CD4-positive, alpha-beta T cell treated with Interleukin-17A for 1 hour (primary cell): ENCODE results near the gene MYO9A.

Experiments
- DNase-seq: peaks from one replicate; pipeline ENCODE4 v3.0.0-alpha.2; 2020

The MYO9A gene

DNA sequence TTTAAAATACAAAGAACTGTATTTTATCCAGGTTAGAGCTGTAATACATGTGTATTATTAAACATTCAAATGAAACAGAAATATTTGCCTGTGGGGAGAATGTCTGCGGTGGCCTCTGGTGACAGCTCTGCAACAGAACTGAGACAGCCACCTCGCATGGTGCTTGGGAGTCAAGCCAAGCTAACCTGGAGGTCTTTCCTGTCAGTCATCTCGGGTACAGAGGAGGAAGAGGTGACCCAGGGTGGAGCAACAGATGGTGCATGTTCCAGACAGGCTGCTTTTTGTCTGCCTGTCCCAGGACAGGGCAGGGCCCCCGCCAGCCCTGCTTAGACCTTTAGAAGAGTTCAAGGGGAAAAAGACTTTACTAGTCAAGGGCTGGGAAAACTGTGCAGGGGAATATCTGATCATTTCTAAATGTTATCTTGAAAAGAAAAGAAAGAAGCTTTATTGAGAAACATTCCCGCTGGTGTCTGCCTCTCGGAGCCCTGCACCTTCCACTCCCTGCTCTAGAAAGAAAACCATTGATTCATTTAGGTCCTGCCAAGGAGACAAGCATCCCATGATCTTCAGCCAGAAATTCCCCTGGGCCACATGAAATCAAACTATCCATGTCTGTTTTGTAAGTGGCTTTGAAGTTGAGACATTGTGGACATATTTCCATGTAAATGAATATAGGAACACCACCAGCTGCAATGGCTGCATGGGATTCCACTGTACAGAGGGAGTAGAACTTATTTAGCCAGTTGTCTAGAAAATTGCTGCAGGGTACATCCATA, 313.1 kb downstream of the MYO9A start:
- no peak for DNase-seq

DNA sequence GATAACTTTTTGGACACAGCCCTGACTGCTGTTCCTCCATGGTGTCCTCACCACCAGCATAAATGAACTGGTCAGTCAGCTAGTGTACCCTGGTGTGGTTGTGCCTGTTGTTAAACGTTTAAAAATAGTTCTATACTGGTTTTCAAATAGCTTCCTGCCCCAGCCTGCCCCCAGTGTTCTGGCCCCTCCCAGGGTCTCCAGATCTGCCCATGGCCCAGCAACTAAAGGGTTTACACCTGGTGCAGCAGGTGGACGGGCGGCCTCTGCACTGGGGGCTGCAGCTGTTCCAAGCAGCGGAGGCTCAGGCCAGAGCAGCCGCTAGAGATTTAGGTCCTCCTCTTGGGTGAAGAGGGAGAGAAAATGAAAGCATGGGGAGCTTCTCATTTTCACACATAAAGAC, 313.7 kb downstream of the MYO9A start:
- DNase-seq = no peak

DNA sequence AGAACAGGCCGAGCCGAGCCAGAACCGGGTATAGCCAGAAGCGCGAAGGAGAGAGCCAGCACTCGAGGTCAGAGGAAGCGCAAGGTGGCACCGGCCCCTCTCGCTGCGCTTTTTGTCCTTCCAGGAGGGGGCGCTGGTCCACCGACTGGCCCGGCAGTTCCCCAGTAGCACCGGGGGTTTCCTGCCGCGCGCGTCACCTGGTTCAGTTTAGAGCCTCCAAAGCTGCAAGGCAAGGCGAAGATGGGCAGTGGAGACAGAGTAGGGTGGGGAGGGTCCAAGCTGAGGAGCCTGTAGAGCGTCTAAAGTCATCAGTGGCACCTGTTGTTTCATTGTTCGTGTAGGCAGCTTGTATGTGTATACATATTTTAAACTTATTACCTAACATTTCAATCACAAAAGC, 315.2 kb downstream of the MYO9A start:
- DNase-seq = no peak

DNA sequence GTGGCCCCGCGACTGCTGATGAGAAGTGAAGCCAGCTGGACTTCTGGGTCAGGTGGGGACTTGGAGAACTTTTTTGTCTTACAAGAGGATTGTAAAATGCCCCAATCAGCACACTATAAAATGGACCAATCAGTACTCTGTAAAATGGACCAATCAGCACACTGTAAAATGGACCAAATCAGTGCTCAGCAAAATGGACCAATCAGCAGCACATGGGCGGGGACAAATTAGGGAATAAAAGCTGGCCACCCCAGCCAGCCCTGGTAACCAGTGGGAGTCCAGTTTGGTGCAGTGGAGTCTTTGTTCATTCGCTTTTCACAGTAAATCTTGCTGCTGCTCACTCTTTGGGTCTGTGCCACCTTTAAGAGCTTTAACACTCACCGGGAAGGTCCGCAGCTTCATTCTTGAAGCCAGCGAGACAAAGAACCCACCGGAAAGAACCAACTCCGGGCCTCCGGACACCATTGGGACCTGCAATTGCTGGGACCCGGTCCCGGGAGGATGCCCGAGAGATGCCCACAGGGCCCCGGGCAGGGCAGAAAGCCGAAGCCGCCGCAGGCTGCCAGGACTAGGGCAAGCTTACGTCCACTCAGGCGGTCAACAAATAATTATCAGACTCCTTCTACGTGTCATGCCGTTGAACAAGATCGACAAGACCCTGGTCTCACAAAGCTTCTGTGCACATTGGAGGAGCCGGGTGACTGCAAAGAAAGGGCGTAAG, 315.9 kb downstream of the MYO9A start:
- DNase-seq = no peak

DNA sequence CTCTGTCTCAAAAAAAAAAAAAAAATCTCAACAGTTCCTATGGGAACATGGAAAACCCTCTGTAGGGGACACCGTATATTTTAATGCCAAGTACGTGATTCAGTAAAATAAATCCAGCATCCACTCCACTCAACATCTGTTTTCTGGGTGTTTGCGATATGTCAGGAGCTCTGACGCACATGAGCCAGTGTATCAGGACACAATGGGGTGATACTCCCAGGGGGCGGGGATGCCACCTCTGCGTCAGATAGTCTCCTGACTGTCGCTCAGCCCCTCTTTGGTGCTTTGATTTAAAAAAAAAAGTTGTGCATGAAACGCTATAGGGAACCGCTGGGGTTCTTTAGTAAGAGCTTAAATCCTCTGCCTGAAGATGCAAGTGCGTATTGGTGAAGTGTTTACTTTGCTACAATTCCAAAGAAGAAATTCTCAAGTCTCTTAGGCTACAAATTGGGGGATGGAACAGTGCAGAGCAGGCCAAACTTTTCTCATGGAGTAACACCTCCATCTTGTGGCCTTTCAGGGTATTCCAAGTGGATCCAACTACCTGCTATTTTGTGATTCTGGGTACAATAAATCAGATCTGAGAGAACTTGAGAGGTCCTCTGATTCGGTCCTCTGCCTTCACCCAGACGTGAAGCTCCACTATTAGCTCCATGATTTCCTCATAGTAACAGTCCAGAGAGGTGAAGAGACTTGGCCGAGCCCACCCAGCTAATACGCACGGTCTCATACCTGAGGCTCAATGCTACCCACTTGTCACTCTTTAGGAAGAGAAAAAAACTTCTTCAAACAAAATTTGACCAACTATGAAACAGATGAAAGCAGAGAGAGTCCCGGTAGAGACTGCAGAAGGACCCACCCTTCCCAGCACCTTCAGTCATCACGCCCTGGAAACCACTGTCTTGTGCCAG, 316.9 kb downstream of the MYO9A start:
- peak; percentile 10 for DNase-seq

DNA sequence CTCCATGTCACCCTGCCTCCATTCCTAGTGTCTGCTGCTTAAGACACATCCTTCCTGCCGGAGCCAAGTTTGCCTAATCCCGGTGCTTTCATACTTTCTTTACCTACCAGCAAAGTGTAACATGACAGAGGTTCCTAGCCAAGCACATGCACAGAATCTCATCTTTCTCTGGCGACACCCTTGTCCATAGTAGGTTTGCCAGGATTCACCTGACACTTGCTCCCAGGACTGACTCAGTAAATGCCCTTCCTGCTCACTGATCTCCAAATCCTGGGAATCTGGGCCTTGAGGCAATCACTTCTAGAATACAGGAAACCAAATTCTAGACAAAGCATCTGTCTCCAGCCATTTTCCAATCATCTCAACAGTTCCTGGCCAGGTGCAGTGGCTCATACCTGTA, 317.8 kb downstream of the MYO9A start:
- no peak for DNase-seq

DNA sequence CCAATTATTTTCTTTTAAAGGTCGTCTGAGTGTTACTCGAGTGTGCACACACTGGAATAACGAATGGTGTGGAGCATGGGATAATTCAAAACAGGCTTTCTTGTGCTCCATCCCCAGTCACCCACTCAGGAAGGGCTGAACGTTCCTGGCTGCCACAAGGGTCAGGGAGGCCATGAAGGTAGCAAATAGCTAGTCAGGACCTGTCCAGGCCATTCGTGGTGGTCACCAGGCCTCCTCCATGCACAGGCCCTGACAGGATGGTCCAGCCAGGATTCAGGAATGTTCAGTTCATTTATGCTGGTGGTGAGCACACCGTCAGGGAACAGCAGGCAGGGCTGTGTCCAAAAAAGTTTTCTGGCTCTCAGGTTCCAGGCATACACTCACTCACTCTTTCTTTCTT, 319.3 kb downstream of the MYO9A start:
- DNase-seq = no peak

DNA sequence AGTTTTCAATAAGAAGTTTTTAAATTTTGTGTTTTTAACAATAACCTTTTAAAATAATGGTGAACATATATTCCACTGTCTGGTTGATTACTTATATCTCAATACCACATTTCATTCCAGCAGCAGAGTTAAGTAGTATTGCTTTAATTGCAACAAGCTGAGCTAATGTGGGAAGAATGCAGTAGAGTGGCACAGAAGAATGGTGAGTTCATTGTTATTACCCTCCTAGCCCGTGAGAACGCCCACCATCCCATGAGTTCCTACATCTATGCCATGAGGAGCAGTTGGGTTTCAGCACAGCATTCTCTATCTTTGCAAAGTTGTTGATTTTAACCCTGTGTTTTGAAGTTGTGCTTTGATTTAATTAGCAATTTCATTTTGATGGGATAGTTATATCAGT, 325.4 kb downstream of the MYO9A start:
- no peak for DNase-seq

DNA sequence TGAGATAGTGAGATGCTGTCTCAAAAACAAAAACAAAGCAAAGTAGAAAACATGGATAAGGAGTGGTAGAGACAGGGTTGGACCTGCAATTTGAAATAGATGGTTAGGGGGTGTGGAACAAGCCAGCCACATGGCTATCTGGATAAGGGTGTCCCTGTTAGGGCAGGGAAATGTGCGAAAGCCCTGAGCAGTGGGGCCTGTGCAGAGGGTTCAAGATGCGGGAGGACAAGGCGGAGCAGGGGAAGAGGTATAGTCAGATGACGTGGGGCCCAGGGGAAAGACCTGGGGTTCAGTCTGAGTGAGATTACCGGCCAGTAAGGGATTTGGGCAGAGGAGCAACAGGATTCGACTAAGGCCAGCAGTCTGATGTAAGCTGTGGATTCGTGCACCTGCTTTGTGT, 326.0 kb downstream of the MYO9A start:
- DNase-seq = no peak

DNA sequence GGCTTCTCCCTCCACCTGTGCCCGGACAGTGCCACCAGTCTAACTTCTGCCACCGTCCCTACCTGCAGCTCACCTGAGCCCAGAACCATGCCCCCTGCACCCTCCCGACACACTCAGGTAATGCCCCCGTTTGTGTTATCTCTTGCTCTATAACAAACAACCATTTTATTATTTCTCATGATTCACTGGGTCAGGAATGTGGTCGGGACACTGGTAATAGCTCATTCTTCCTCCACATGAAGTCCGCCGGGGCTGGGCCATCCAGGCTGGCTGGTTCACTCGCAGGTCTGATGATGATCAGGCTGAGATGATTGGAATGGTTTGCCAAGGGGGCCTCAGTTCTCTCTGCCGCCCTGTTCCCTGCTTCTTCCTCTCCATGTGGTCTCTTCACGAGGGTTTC, 327.9 kb downstream of the MYO9A start:
- no peak for DNase-seq

DNA sequence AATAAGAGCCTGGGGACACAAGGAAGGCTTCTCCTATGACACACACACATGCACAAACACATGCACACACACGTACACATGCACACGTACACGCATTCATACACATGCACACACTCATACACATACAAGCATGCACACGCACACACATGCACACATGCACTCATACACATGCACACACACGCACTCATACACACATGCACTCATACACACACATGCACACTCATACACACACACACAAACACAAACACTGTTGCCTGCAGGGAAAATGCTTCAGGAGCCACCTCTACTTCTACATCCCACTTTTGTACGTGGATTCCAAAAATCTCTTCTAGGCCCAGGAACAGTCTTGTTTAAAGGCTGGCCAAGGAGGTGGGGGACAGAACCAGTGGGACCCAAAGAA, 328.3 kb downstream of the MYO9A start:
- DNase-seq = no peak

DNA sequence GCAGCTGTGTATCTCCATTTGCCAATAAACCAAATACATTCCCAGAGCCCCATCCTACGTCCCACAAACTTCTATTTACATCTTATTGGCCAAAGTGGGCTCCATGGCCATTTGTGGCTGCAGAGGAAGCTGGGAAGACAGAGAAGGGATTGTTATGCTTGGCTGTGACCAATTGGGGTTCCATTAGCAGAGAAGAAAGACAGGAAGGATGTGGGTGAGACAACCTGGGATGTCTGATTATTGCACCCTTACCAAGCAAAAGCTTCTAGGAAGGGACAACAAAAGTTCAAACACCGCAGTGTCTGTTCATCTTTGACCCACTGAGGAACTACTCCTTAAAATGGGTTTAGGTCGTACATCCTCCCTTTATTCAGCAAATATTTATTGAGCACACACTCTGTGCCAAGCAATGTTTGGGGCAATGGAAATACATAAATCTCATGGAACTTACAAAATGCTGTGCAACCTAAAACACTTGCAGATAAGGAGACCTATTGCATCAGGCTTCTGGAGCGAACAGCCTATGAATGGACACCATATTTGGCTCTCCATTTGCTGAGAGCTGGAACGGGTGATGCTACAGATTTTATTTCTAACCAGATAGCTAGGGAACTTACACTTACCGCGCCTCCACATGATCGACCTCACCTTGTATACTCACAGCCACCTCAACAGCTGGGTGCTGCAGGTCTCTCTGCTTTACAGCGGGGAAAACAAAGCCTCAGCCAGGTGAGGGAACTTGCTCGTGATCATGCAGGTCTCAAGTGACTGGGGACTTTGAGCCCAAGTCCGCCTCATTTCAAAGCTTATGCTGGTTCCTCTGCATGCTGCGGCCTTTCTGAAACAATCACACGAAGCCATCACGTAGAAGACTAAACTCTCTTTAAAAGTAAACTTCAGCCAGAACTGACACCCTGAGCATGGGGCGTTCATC, 329.0 kb downstream of the MYO9A start:
- no peak for DNase-seq

DNA sequence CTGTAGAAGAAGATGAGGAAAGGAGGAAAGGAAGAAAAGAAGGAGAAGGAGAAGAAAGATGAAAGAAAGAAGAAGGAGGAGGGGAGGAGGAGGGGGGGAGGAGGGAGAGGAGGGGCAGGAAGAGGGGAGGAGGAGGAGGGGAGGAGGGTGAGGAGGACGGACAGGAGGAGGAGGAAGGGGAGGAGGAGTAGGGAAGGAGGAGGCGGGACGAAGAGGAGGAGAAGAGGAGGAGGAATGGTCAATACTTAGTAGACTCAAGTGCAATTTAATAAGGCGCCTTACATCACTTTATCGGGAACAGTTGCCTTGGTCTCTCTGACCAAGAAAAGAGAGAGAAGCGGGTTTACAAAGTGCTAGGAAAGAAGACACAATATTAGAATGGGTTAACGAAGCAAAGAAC, 331.3 kb downstream of the MYO9A start:
- no peak for DNase-seq

DNA sequence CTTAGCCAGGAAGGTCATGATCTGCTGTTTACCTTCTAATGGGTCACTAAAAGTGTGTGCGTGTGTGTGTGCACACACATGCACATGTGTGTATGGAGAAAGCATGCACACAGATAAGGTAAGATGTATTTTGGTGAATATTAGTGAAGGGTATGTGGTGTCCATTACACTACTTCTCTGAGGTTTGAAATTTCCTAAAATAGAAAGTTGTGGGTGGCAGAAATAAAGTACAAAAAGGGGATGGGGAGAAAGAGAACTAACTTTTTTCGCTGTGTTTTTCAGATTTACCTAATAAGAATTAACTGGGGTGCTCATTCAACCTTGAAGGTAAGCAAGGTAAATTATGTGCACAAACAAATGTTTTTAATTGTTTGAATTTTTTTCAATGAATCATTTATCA, 332.0 kb downstream of the MYO9A start:
- no peak for DNase-seq

DNA sequence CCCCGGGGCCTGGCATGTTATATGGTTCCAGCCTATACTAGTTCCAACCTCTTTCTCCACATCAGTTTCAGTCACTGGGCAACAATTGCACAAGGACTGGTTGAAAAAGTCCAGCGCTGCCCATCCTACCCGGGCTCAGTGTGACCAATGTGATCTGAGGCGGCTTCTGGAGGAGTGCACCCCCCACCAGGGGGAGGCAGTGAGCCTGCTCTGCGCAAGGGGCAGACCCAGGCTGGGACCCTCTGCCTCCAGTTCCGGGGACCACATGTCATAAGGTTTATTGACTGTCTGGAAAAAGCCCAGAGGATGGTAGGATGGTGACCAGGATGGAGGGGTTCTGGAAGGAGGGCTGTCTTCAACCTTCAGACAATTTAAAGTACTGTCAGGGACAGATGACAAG, 333.2 kb downstream of the MYO9A start:
- no peak for DNase-seq

DNA sequence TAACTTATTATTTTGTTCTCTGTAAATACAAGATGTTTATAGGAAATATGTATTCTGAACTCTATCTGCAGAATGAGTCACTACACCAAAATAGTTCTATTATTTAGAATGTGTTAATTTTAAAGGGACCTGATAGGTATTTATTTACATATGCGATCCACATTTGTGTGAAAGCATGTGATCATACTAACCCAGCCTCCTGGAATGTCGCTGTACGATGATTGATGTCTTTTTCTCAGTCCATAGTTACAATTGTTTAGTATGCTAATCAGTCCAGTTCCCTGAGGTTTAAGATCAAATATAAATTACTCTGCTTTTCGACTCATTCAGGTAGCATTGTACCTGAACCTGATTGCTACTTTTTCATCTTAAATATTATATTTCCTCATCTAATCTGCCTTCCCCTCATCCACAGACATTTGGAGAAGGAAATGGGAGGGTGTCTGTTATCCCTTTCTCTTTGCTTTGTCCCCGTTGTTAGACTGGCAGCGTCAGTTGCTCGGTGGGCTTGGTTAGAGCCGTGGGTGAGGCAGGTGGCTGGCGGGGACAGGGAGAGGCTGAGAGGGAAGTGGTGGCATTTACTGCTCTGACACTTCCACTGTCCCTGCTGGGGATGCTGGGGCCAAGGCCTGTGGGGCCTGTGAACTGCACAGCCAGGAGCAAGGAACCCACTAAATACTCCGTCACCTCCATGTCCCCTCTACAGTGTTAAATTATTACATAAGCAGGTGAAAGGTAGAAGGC, 335.4 kb downstream of the MYO9A start:
- no peak for DNase-seq

DNA sequence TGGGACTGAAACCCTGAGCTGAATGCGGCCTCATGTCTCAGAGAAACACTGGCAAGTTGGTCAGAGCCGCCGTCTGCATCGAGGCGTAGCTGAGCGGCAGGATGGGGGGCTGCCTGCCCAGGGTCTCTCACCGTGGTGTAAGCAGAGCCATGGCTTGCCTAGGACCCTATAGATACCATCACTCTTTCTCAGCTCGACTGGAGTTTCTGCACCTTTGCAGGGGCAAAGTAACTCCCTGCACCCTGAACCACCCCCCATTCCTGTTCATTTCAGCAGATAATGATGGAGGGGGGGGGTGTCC, 336.0 kb downstream of the MYO9A start:
- DNase-seq = no peak

DNA sequence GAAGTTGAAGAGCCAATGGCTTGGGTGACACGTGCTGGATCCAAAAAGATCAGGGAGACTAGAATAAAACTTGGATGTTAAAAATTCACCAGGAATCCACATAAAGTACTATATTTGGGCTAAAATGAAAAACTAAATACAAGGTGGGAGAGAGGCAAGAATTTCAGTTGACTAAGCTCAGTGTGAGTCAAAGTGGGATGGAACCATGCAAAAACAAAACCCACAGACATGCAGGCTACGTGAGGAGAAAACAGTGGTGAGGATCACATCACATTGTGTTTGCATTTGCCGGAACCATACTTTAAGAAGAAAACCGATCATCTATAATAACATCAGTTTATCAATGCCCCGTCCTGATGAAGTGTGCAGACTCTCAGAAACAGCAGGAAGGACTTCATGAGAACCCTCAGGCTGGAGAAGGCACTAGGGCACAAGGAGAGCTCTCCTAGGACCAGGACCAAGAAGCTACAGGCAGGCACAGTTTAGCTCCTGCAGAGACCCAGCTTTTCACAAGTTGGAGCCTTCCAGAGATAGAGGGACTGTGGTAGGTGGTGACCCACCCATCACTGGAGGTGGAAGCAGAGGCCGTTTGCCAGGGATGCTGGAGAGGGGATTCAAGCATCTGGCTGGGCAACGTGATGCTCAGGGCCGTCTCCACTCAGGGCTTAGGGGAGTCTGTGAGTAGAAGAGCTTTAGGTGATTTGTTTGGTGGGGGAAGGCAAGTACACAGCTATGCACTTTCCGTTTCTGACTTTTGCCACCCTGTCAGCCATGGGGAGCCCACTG, 336.6 kb downstream of the MYO9A start:
- DNase-seq = no peak

DNA sequence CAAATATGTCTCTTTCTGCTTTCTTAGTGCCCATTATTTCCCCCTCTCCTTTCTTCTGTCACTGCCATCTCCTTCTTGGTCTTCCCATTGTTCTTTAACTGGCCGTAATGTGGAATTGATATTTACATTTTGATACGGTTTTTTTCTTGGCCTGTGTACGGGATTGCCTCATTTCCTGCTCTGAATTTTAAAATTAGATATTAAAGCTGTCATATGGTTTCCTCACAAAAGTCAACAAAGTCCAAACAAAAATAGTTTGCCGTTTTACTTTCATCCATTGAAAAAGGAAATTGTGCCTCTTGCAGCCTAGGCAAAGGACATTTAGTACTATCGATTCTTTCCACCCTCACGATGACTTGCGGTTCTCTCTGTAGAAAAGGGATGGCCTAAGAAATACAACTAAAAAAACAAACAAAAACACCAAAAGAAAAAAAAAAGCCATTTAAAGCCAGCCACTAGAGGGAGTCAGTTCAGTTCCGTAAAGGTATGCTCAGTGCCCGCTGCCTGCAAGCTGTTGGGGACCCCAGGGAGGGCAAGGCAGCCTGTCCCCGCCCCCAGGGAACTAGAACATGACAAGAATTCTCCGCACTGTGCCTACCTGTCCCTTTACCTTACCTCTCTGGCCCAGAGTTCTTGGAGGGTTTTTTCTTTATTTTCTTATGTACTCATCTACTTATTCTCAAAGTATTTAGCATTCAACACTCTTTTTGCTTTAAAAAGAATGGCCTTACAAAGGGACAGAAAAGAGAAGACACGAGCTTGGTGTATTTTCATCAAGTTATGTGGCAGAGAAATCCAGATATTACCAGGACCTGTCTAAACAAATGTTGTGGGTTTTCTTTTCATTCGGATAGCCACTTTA, 337.6 kb downstream of the MYO9A start:
- DNase-seq = peak; percentile 28
